Activated CD8-positive, alpha-beta memory T cell treated with anti-CD3 and anti-CD28 coated beads, Interleukin-2, amount 50 U/mL, for 4 hours (primary cell): Measurements from ENCODE around the gene ST8SIA4.

Experiments used
- DNase-seq: peaks from one replicate; pipeline ENCODE4 v3.0.0-alpha.2; 2020

The ST8SIA4 gene

GRCh38 chr5:100903039-100903887, at the start of gene ST8SIA4:
Gene ST8SIA4 (minus strand): TSS chr5:100903282. CDS start chr5:100902955, 327 bp downstream.
- peak; percentile 89 for DNase-seq

GRCh38 chr5:100950985-100951384, 47.9 kb upstream of the ST8SIA4 start:
- no peak for DNase-seq

GRCh38 chr5:100913298-100913697, 10.2 kb upstream of the ST8SIA4 start:
- no peak for DNase-seq

GRCh38 chr5:100909034-100909433, 6.0 kb upstream of the ST8SIA4 start:
- no peak for DNase-seq

GRCh38 chr5:100905259-100905914, 2.3 kb upstream of the ST8SIA4 start:
- peak; percentile 14 for DNase-seq

GRCh38 chr5:100904259-100904861, 1.3 kb upstream of the ST8SIA4 start:
- peak; percentile 36 for DNase-seq

GRCh38 chr5:100902440-100903038, 543 bp downstream of the ST8SIA4 start:
- no peak for DNase-seq

GRCh38 chr5:100901821-100902341, 1.2 kb downstream of the ST8SIA4 start:
- peak; percentile 60 for DNase-seq

- peak; percentile 91 for DNase-seq
Measured at GRCh38 chr5:100900796-100901781, 2.0 kb downstream of the ST8SIA4 start.

- peak; percentile 48 for DNase-seq
Measured at GRCh38 chr5:100900142-100900795, 2.8 kb downstream of the ST8SIA4 start.

- no peak for DNase-seq
Measured at GRCh38 chr5:100899675-100900074, 3.4 kb downstream of the ST8SIA4 start.

- DNase-seq = no peak
Measured at GRCh38 chr5:100898504-100899346, 4.4 kb downstream of the ST8SIA4 start.

GRCh38 chr5:100896054-100896453, 7.0 kb downstream of the ST8SIA4 start:
- DNase-seq = no peak

- DNase-seq = no peak
Measured at GRCh38 chr5:100890461-100891008, 12.5 kb downstream of the ST8SIA4 start.

- DNase-seq = no peak
Measured at GRCh38 chr5:100889896-100890295, 13.2 kb downstream of the ST8SIA4 start.

- DNase-seq = no peak
Measured at GRCh38 chr5:100889165-100889743, 13.8 kb downstream of the ST8SIA4 start.

- DNase-seq = no peak
Measured at GRCh38 chr5:100877274-100877673, 25.8 kb downstream of the ST8SIA4 start.

GRCh38 chr5:100872408-100873190, 30.5 kb downstream of the ST8SIA4 start:
- DNase-seq = no peak
